ENCODE results near the gene PROX2.

PROX2 gene

GRCh38 chr14:74856366-74856765, 19.6 kb downstream of the PROX2 start:
- Histone ChIP-seq H3K4me3 (replicated peaks; ENCODE audit: insufficient read depth, low read length) (no peak overlapping the region), H3K27me3 (ENCODE audit: insufficient read depth, poor library complexity, severe bottlenecking) (no peaks in the 10 kb centered on the region), H3K27ac (replicated peaks) (no peak overlapping the region)
- peak in 1 of 2 experiments; percentile 23 for DNase-seq (ENCODE audit: low read depth in 1 of 2, low spot score in 1 of 2)
- TF ChIP-seq POLR2AphosphoS5 (IDR thresholded peaks at IDR 0.05; ENCODE audit: low read depth) (no peak), SPI1 (IDR thresholded peaks at IDR 0.05; ENCODE audit: borderline replicate concordance, low read depth) (no peak), REST (IDR thresholded peaks at IDR 0.05; ENCODE audit: insufficient replicate concordance, low read depth) (no peak), CTCF (IDR thresholded peaks at IDR 0.05; ENCODE audit: insufficient read depth, low read length) (no peak), GABPA (IDR thresholded peaks at IDR 0.05; ENCODE audit: low read depth) (no peak)

GRCh38 chr14:74855945-74856344, 20.0 kb downstream of the PROX2 start:
- no peaks in the 10 kb centered on the region for H3K27me3 ChIP-seq (ENCODE audit: insufficient read depth, poor library complexity, severe bottlenecking)
- DNase-seq (ENCODE audit: low read depth in 1 of 2, low spot score in 1 of 2), result peak in 1 of 2 experiments; percentile 22
- no peak overlapping the region for H3K4me3 ChIP-seq (replicated peaks; ENCODE audit: insufficient read depth, low read length)
- peak; percentile 68 for TF ChIP-seq POLR2AphosphoS5 (IDR thresholded peaks at IDR 0.05; ENCODE audit: low read depth)
- TF ChIP-seq SPI1 (IDR thresholded peaks at IDR 0.05; ENCODE audit: borderline replicate concordance, low read depth), result peak; percentile 72; the same call in 1 of the 2 replicates
- no peak for TF ChIP-seq REST (IDR thresholded peaks at IDR 0.05; ENCODE audit: insufficient replicate concordance, low read depth)
- no peak overlapping the region for H3K27ac ChIP-seq (replicated peaks)

- no peak overlapping the region for H3K4me3 ChIP-seq (replicated peaks; ENCODE audit: insufficient read depth, low read length)
- TF ChIP-seq POLR2AphosphoS5 (IDR thresholded peaks at IDR 0.05; ENCODE audit: low read depth), result no peak
- TF ChIP-seq CTCF (IDR thresholded peaks at IDR 0.05; ENCODE audit: insufficient read depth, low read length), result no peak
- no peak for TF ChIP-seq GABPA (IDR thresholded peaks at IDR 0.05; ENCODE audit: low read depth)
- no peak for TF ChIP-seq SPI1 (IDR thresholded peaks at IDR 0.05; ENCODE audit: borderline replicate concordance, low read depth)
- no peak for TF ChIP-seq REST (IDR thresholded peaks at IDR 0.05; ENCODE audit: insufficient replicate concordance, low read depth)
- H3K27ac ChIP-seq (replicated peaks), result no peak overlapping the region
- DNase-seq (ENCODE audit: low read depth in 1 of 2, low spot score in 1 of 2), result no peak
- no peaks in the 10 kb centered on the region for H3K27me3 ChIP-seq (ENCODE audit: insufficient read depth, poor library complexity, severe bottlenecking)
Measured at GRCh38 chr14:74855021-74855420, 20.9 kb downstream of the PROX2 start.

All from HL-60 (cell line).